ENCODE data around the gene LRRC75B. TPM values are rescaled to one million over a fixed set of nuclear protein-coding genes. Genes with fewer than 3 reads are reported as not detected.

LRRC75B gene
- total RNA-seq, 1 experiment from 2014 or later, result 18.1 TPM

DNA sequence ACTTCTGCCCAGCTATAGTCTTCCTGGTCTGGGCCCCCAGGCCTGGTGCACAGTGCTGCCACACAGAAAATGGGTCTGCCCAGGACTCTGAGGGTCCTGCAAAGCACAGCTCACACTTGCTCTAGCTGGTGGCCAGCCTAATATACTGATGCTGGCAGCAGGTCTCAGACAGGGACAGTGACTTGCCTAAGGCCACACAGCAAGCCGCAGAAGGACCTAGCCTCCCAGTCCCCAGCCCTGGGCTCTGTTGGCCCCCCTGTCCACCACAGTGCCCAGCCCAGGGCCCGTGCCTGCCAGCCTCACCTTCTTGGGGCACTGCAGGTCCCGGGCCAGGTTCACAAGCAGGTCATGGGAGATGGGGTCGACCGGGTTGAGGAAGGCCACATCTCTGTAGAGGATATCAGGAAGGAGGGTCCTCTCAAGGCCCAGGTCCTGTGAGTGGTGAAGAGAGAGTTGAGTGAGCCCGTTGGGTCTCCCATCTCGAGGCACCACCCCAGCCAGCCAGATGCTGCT lies 3.3 kb downstream of the LRRC75B start:
- Histone ChIP-seq H3K27me3 (ENCODE audit: insufficient read depth, low read length) (no peaks in the 10 kb centered on the region), H3K9ac (ENCODE audit: extremely low read depth, insufficient read length, low read length) (no peak overlapping the region), H2BK5ac (ENCODE audit: insufficient read length, low read length) (no peak overlapping the region), H3K9me3 (ENCODE audit: control insufficient read depth, low read depth, low read length) (no peaks in the 10 kb centered on the region), H2AFZ (ENCODE audit: low read length) (no peak overlapping the region), H4K8ac (replicated peaks; ENCODE audit: insufficient read length, low read depth, low read length) (no peak overlapping the region), H3K27ac (ENCODE audit: insufficient read length, low read depth, low read length) (no peak overlapping the region), H3T11ph (ENCODE audit: low read length) (no peak overlapping the region), H4K20me1 (ENCODE audit: control insufficient read depth, insufficient read depth, insufficient read length) (no peaks in the 10 kb centered on the region), H3K18ac (ENCODE audit: insufficient read length, low read depth, low read length) (no peak overlapping the region), H4K5ac (ENCODE audit: insufficient read length, low read depth, low read length) (no peak overlapping the region), H2AK5ac (ENCODE audit: insufficient read length, low read length) (no peak overlapping the region), H3K4me1 (ENCODE audit: insufficient read depth, low read length) (no peaks in the 10 kb centered on the region), H3K56ac (ENCODE audit: insufficient read length, low read depth, low read length) (no peak overlapping the region), H2BK15ac (ENCODE audit: low read depth, low read length) (no peak overlapping the region), H2BK120ac (ENCODE audit: low read depth, low read length, poor library complexity, severe bottlenecking) (no peak overlapping the region), H3K23ac (ENCODE audit: insufficient read length, low read depth, low read length) (no peak overlapping the region), H3K23me2 (ENCODE audit: insufficient read length, low read depth, low read length, poor library complexity, severe bottlenecking) (no peaks in the 10 kb centered on the region), H4K91ac (ENCODE audit: insufficient read length, low read depth, low read length) (no peak overlapping the region), H3K79me2 (ENCODE audit: insufficient read depth, low read length) (no peaks in the 10 kb centered on the region), H3K4me2 (ENCODE audit: insufficient read depth, insufficient read length, low read length) (no peak overlapping the region), H2BK20ac (ENCODE audit: low read depth, low read length, poor library complexity, severe bottlenecking) (no peak overlapping the region), H3K79me1 (ENCODE audit: insufficient read depth, low read depth, low read length, poor library complexity, severe bottlenecking) (no peaks in the 10 kb centered on the region), H3K4ac (ENCODE audit: low read depth, low read length) (no peak overlapping the region), H2BK12ac (ENCODE audit: insufficient read length, low read depth, low read length) (no peak overlapping the region), H3K14ac (ENCODE audit: insufficient read depth, low read length) (no peak overlapping the region)
- Mint-ChIP-seq H3K27me3 (ENCODE audit: low read depth) (no peaks in the 10 kb centered on the region), H3K4me1 (peaks cover 5 to 18% of the 10 kb centered on the region in 2 experiments), H3K9me3 (no peaks in the 10 kb centered on the region), H3K27ac (no peak overlapping the region), H3K36me3 (ENCODE audit: insufficient read depth in 1 of 3, low read depth in 3 of 3) (peaks cover 0 to 8% (median 7%) of the 10 kb centered on the region in 3 experiments; a peak in 3 of 7 replicates), H3K4me3 (no peak overlapping the region)
- no peak for DNase-seq
- TF ChIP-seq, protein P1, sequence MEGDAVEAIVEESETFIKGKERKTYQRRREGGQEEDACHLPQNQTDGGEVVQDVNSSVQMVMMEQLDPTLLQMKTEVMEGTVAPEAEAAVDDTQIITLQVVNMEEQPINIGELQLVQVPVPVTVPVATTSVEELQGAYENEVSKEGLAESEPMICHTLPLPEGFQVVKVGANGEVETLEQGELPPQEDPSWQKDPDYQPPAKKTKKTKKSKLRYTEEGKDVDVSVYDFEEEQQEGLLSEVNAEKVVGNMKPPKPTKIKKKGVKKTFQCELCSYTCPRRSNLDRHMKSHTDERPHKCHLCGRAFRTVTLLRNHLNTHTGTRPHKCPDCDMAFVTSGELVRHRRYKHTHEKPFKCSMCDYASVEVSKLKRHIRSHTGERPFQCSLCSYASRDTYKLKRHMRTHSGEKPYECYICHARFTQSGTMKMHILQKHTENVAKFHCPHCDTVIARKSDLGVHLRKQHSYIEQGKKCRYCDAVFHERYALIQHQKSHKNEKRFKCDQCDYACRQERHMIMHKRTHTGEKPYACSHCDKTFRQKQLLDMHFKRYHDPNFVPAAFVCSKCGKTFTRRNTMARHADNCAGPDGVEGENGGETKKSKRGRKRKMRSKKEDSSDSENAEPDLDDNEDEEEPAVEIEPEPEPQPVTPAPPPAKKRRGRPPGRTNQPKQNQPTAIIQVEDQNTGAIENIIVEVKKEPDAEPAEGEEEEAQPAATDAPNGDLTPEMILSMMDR (conservative IDR thresholded peaks at IDR 0.05), result no peak
- WGBS (ENCODE audit: extremely low coverage, insufficient read length, low lambda C conversion rate), result no CpG with 5 or more reads among the region's 7 CpGs

All from H9 (cell line).